Transverse colon (tissue), 4 donors: ENCODE results near the gene P2RY6. TPM values are rescaled to one million over a fixed set of nuclear protein-coding genes. Genes with fewer than 3 reads are reported as not detected.

Experiments
- DNase-seq: peaks from one replicate; pipeline ENCODE4 v3.0.0-alpha.2; 2019
- H3K27ac ChIP-seq, 4 donors: fragments of 200-600 bp; sonication (generic); 2 replicates each; pipeline ENCODE4 v1.5.1; 2016 to 2018; ENCODE audit warnings: inconsistent platforms in 4 of 4
- H3K27me3 ChIP-seq: fragments of 200-600 bp; sonication (generic); 2 replicates; pipeline ENCODE4 v1.5.1; 2017; ENCODE audit warnings: inconsistent platforms
- H3K36me3 ChIP-seq, 4 donors: fragments of 200-600 bp; sonication (generic); 2 replicates each; pipeline ENCODE4 v1.5.1; 2017 to 2019; ENCODE audit warnings: inconsistent platforms in 4 of 4
- H3K4me1 ChIP-seq, 4 donors: fragments of 200-600 bp; sonication (generic); 2 replicates each; pipeline ENCODE4 v1.5.1; 2017 to 2020; ENCODE audit warnings: inconsistent platforms in 4 of 4
- H3K4me3 ChIP-seq, 4 donors: fragments of 200-600 bp; sonication (generic); 1 replicate in 1 of 4; 2 replicates in 3 of 4; pipeline versions ENCODE4 v1.5.1 to v1.6.1; 2017 to 2019; ENCODE audit warnings: inconsistent platforms in 4 of 4
- H3K9me3 ChIP-seq, 2 donors: fragments of 200-600 bp; sonication (generic); 2 replicates each; pipeline ENCODE4 v1.5.1; 2017 to 2019; ENCODE audit warnings: inconsistent platforms in 2 of 2
- EP300 ChIP-seq: sonication (generic); formaldehyde crosslinking; IDR thresholded peaks from one replicate; pipeline ENCODE4 v1.6.1; 2017; ENCODE audit warnings: antibody characterized with exemption, low read depth
- POLR2A ChIP-seq: fragments of 450-650 bp; IDR thresholded peaks from one replicate; pipeline ENCODE4 v1.6.1; 2016; ENCODE audit warnings: antibody characterized with exemption, mild to moderate bottlenecking, moderate library complexity
- POLR2AphosphoS5 ChIP-seq, 3 donors: sonication (generic); formaldehyde crosslinking; IDR thresholded peaks; one replicate each; pipeline ENCODE4 v1.6.1; 2016; ENCODE audit warnings: antibody characterized with exemption in 3 of 3
- WGBS, 2 donors: methylation state at CpG; one replicate each; pipeline ENCODE4 v1.1.5; 2018; ENCODE audit warnings: low coverage in 1 of 2; 5-methylcytosine and 5-hydroxymethylcytosine counted together
- in situ Hi-C, 4 donors: fragments of 200-750 bp; cut with MboI; loops; one replicate each; pipeline versions ENCODE4 v1.15.0 to v1.15.1; 2017; ENCODE audit warnings: low sequenced_read_pairs in 3 of 4, low pct_ligation_motif_present in 1 of 4, low pct_unique_long_range_greater_than_20kb in 1 of 4
- intact Hi-C: fragments of 100-400 bp; cut with DNase I; formaldehyde crosslinking; loops from one replicate; pipeline ENCODE4 v1.15.1; 2023; ENCODE audit warnings: low total_unique reads
- total RNA-seq, 4 donors: library from RNA; depleted of rRNA; stranded (reverse); fragments of >200 nt; gene quantifications; one replicate each; pipeline ENCODE4 v1.1.0, GENCODE V29; 2016
- TF ChIP-seq, protein P1 (sequence below), 5 experiments: fragments of 200-600 bp in 3 of 5; fragments of 450-650 bp in 2 of 5; sonication (generic) in 3 of 5; IDR thresholded peaks; 1 replicate in 2 of 5; 2 replicates in 3 of 5; pipeline ENCODE4 v1.5.1; 2016 to 2017; ENCODE audit warnings: antibody characterized with exemption in 5 of 5, inconsistent platforms in 3 of 5, mild to moderate bottlenecking in 2 of 5, moderate library complexity in 1 of 5

The P2RY6 gene
- total RNA-seq, 4 donors from 2014 or later, result 1.1 to 1.6 (median 1.4) TPM; not detected in 1

DNA sequence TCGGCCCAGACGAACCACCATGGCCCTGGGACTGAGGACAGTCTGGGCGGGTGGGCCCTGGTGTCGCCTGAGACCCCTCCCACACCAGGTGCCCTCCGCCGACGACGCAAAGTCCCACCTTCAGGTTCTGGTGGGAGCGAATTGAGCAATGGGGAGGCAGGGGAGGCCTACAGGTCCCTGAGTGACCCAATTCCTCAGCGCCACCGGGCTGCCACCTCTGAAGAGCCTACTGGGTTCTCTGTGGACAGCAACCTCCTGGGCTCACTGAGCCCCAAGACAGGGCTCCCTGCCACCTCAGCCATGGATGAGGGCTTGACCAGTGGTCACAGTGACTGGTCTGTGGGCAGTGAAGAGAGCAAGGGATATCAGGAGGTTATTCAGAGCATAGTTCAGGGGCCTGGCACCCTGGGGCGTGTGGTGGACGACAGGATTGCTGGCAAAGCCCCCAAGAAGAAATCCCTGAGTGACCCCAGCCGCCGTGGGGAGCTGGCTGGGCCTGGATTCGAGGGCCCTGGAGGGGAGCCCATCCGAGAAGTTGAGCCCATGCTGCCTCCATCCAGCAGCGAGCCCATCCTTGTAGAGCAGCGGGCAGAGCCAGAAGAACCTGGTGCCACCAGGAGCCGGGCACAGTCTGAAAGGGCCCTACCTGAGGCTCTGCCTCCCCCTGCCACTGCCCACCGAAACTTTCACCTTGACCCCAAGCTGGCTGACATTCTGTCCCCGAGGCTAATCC, 38.7 kb downstream of the P2RY6 start:
- peak overlapping the region; percentile 95 to 99 (median 95) for H3K27ac ChIP-seq
- peaks cover 13% of the 10 kb centered on the region for H3K27me3 ChIP-seq
- intact Hi-C loops (no loop called here), in situ Hi-C loops (no loop called here)
- H3K36me3 ChIP-seq, result no peaks in the 10 kb centered on the region
- H3K4me3 ChIP-seq, result peak overlapping the region in 3 of 4 donors; percentile 45 to 63 (median 62)
- DNase-seq, result no peak
- peaks cover 7 to 78% (median 47%) of the 10 kb centered on the region in 4 donors for H3K4me1 ChIP-seq
- H3K9me3 ChIP-seq, result no peaks in the 10 kb centered on the region
- TF ChIP-seq EP300 (no peak), POLR2AphosphoS5 (IDR thresholded peaks at IDR 0.05) (no peak), POLR2A (no peak)
- TF ChIP-seq, protein P1, sequence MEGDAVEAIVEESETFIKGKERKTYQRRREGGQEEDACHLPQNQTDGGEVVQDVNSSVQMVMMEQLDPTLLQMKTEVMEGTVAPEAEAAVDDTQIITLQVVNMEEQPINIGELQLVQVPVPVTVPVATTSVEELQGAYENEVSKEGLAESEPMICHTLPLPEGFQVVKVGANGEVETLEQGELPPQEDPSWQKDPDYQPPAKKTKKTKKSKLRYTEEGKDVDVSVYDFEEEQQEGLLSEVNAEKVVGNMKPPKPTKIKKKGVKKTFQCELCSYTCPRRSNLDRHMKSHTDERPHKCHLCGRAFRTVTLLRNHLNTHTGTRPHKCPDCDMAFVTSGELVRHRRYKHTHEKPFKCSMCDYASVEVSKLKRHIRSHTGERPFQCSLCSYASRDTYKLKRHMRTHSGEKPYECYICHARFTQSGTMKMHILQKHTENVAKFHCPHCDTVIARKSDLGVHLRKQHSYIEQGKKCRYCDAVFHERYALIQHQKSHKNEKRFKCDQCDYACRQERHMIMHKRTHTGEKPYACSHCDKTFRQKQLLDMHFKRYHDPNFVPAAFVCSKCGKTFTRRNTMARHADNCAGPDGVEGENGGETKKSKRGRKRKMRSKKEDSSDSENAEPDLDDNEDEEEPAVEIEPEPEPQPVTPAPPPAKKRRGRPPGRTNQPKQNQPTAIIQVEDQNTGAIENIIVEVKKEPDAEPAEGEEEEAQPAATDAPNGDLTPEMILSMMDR (IDR thresholded peaks at IDR 0.05), result no peak
- 74 to 83% methylated on average over 2 to 22 of the region's 22 CpGs for whole genome bisulfite sequencing, 2 donors

DNA sequence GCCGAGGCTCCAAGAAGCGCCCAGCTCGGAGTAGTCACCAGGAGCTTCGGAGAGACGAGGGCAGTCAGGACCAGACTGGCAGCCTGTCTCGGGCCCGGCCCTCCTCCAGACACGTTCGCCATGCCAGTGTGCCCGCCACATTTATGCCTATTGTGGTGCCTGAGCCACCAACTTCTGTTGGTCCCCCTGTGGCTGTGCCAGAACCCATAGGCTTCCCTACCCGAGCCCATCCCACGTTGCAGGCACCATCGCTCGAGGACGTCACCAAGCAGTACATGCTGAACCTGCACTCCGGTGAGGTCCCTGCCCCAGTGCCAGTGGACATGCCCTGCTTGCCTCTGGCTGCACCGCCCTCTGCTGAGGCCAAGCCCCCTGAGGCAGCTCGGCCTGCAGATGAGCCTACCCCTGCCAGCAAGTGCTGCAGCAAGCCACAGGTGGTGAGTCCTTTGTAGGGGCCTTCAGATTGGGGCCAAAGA, 39.3 kb downstream of the P2RY6 start:
- in situ Hi-C loops (no loop called here), intact Hi-C loops (no loop called here)
- H3K4me3 ChIP-seq, result peak overlapping the region in 3 of 4 donors; percentile 45 to 63 (median 62)
- no peaks in the 10 kb centered on the region for H3K9me3 ChIP-seq
- no peak for TF ChIP-seq POLR2AphosphoS5 (IDR thresholded peaks at IDR 0.05)
- TF ChIP-seq POLR2A, result no peak
- TF ChIP-seq, protein P1 (IDR thresholded peaks at IDR 0.05), result no peak
- no peak for TF ChIP-seq EP300
- DNase-seq, result no peak
- H3K36me3 ChIP-seq, result no peaks in the 10 kb centered on the region
- peaks cover 10 to 82% (median 51%) of the 10 kb centered on the region in 4 donors for H3K4me1 ChIP-seq
- peaks cover 13% of the 10 kb centered on the region for H3K27me3 ChIP-seq
- peak overlapping the region; percentile 95 to 99 (median 95) for H3K27ac ChIP-seq
- 60% methylated on average over 16 of the region's 18 CpGs; no CpG with 5 or more reads in 1 of the 2 donors for WGBS, 2 donors

DNA sequence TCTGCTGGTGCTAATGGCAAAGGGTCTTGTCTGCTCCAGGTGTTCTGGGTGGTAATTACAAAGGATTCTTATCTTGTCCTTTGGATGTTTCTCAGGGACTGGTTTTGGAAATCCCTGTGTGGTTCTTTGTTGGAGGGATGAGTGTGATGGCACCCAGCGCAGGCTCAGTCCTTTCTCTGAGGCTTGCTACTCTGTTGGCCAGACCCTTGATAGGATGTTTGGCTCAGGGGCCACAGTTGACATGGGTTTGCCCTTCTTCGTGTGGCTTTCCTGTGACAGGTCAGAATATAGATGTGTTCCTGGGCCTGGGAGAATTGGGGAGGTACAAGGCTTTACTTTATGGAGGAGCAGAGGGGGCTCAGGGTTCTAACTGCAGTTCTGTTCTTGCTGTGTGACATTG, 39.9 kb downstream of the P2RY6 start:
- 78% methylated on average over 2 of the region's 2 CpGs; no CpG with 5 or more reads in 1 of the 2 donors for WGBS, 2 donors
- H3K27me3 ChIP-seq, result peaks cover 13% of the 10 kb centered on the region

DNA sequence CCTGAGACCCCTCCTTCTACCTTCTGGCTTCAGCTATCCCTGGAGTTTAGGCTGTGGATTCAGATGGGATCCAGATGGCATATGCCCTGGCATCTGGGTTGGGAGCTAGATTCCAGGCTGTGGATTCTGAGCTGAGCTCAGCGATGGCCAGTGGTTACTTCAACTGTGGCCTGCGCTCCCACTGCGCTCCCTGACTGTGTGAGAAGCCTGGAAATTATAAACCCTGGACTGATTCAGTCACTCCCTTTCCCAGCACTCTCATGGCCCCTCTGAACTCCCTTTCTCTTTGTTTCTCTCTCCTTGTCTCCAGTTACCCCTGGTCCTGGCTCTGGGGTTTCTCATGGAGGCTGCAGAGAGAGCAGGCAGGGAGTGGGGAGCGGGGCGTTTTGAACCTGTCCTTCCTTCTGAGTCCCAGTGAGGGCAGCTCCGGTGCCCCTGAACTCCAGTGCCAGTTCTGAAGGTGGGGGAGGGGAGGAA, 40.8 kb downstream of the P2RY6 start:
- 50 to 74% methylated on average over 1 to 6 of the region's 6 CpGs for WGBS, 2 donors
- peaks cover 13% of the 10 kb centered on the region for H3K27me3 ChIP-seq
- TF ChIP-seq POLR2A (no peak), EP300 (no peak), POLR2AphosphoS5 (IDR thresholded peaks at IDR 0.05) (no peak)
- TF ChIP-seq, protein P1 (IDR thresholded peaks at IDR 0.05), result no peak
- no peaks in the 10 kb centered on the region for H3K9me3 ChIP-seq
- no peaks in the 10 kb centered on the region for H3K36me3 ChIP-seq
- H3K4me1 ChIP-seq, result peaks cover 15 to 87% (median 58%) of the 10 kb centered on the region in 4 donors
- no peak for DNase-seq
- in situ Hi-C loops, result no loop called here
- peak overlapping the region; percentile 95 to 99 (median 95) for H3K27ac ChIP-seq
- intact Hi-C loops, result no loop called here
- peak overlapping the region in 3 of 4 donors; percentile 45 to 63 (median 62) for H3K4me3 ChIP-seq

More for the DNA sequence above, 39.9 kb downstream of the P2RY6 start:
- intact Hi-C loops (no loop called here), in situ Hi-C loops (no loop called here)
- TF ChIP-seq, protein P1 (IDR thresholded peaks at IDR 0.05), result no peak
- TF ChIP-seq POLR2A (no peak), EP300 (no peak), POLR2AphosphoS5 (IDR thresholded peaks at IDR 0.05) (no peak)
- Histone ChIP-seq H3K27ac (peak overlapping the region; percentile 95 to 99 (median 95)), H3K9me3 (no peaks in the 10 kb centered on the region), H3K4me1 (peaks cover 13 to 82% (median 52%) of the 10 kb centered on the region in 4 donors), H3K4me3 (peak overlapping the region in 3 of 4 donors; percentile 45 to 63 (median 62)), H3K36me3 (no peaks in the 10 kb centered on the region)
- DNase-seq, result no peak
